ENCODE data around the gene OTOGL.
"Not testable (repeated sequence)": the region's sequence is repeated elsewhere in the genome, so short reads cannot be mapped to it uniquely, and the experiment has no call there.

OTOGL gene

GRCh38 chr12:80293759-80294158 is 194.4 kb downstream of the OTOGL start:
- ChIA-PET POLR2A (no interaction called here), CTCF (interaction anchor here (0.9 to 1.0 kb wide), 2 partner anchors 17 to 22 kb away, joined by 3 read pairs; no protein-coding TSS in a partner anchor)
- no peak for TF ChIP-seq CTCF (IDR thresholded peaks at IDR 0.05; ENCODE audit: control extremely low read depth, extremely low read depth, low read depth, missing control alignments)
- no peak for DNase-seq (ENCODE audit: extremely low spot score)

- no peak for TF ChIP-seq CTCF (IDR thresholded peaks at IDR 0.05; ENCODE audit: control extremely low read depth, extremely low read depth, low read depth, missing control alignments)
- ChIA-PET CTCF (interaction anchor here (0.6 to 1.1 kb wide), 2 partner anchors 9 to 29 kb away, joined by 3 to 4 read pairs; no protein-coding TSS in a partner anchor), POLR2A (no interaction called here)
- no peak for DNase-seq (ENCODE audit: extremely low spot score)
Observed at GRCh38 chr12:80299219-80299618, 199.9 kb downstream of the OTOGL start.

GRCh38 chr12:80299976-80300375 is 200.6 kb downstream of the OTOGL start:
- no peak for TF ChIP-seq CTCF (IDR thresholded peaks at IDR 0.05; ENCODE audit: control extremely low read depth, extremely low read depth, low read depth, missing control alignments)
- peak; percentile 20 for DNase-seq (ENCODE audit: extremely low spot score)
- ChIA-PET CTCF (interaction anchor here (0.6 to 1.1 kb wide), 4 partner anchors 10 to 37 kb away, joined by 3 to 4 read pairs (median 3); no protein-coding TSS in a partner anchor), POLR2A (no interaction called here)

GRCh38 chr12:80307436-80307835 is 208.1 kb downstream of the OTOGL start:
- DNase-seq (ENCODE audit: extremely low spot score); POLR2A ChIA-PET; CTCF ChIA-PET: not testable (repeated sequence)

GRCh38 chr12:80313209-80313608 is 213.9 kb downstream of the OTOGL start:
- DNase-seq (ENCODE audit: extremely low spot score) = no peak
- ChIA-PET POLR2A (no interaction called here), CTCF (interaction anchor here (1.4 kb wide), 1 partner anchor 9 kb away, joined by 4 read pairs; no protein-coding TSS in a partner anchor)
- TF ChIP-seq CTCF (IDR thresholded peaks at IDR 0.05; ENCODE audit: control extremely low read depth, extremely low read depth, low read depth, missing control alignments) = no peak

- ChIA-PET POLR2A (no interaction called here), CTCF (interaction anchor here (0.9 kb wide), 1 partner anchor 15 kb away, joined by 4 read pairs; no protein-coding TSS in a partner anchor)
- TF ChIP-seq CTCF (IDR thresholded peaks at IDR 0.05; ENCODE audit: control extremely low read depth, extremely low read depth, low read depth, missing control alignments) = no peak
- DNase-seq (ENCODE audit: extremely low spot score) = no peak
Observed at GRCh38 chr12:80314741-80315140, 215.4 kb downstream of the OTOGL start.

GRCh38 chr12:80316222-80316621 is 216.9 kb downstream of the OTOGL start:
- ChIA-PET POLR2A (no interaction called here), CTCF (interaction anchor here (1.4 kb wide), 1 partner anchor 23 kb away, joined by 3 read pairs; no protein-coding TSS in a partner anchor)
- DNase-seq (ENCODE audit: extremely low spot score) = no peak
- TF ChIP-seq CTCF (IDR thresholded peaks at IDR 0.05; ENCODE audit: control extremely low read depth, extremely low read depth, low read depth, missing control alignments) = no peak
